HepG2 (cell line): ENCODE results near the gene CAMKK1. TPM values are rescaled to one million over a fixed set of nuclear protein-coding genes. Genes with fewer than 3 reads are reported as not detected.

Experiments used
- BCL3 ChIP-seq: sonication (generic); formaldehyde crosslinking; IDR thresholded peaks from 2 replicates; pipeline ENCODE4 v1.5.1; 2020; ENCODE audit warnings: mild to moderate bottlenecking, missing genetic modification reagents, moderate library complexity
- BRF2 ChIP-seq: sonication (generic); formaldehyde crosslinking; IDR thresholded peaks from 2 replicates; pipeline ENCODE4 v1.8.1; 2022; ENCODE audit warnings: mild to moderate bottlenecking, missing genetic modification reagents
- DDIT3 ChIP-seq: sonication (generic); formaldehyde crosslinking; IDR thresholded peaks from 2 replicates; pipeline ENCODE4 v1.4.0; 2020; ENCODE audit warnings: mild to moderate bottlenecking, missing genetic modification reagents
- GATAD2A ChIP-seq: IDR thresholded peaks from 2 replicates; pipeline ENCODE4 v1.6.1; 2016
- MAX ChIP-seq: IDR thresholded peaks from 2 replicates; pipeline ENCODE4 v1.6.1; 2012; ENCODE audit warnings: inconsistent platforms
- MYC ChIP-seq: sonication (generic); formaldehyde crosslinking; IDR thresholded peaks from 2 replicates; pipeline ENCODE4 v1.9.0; 2021; ENCODE audit warnings: missing genetic modification reagents, borderline replicate concordance
- NKX3-1 ChIP-seq: sonication (generic); formaldehyde crosslinking; IDR thresholded peaks from 2 replicates; pipeline ENCODE4 v1.5.0; 2020; ENCODE audit warnings: missing genetic modification reagents
- RAD21 ChIP-seq: fragments of 450-650 bp; formaldehyde crosslinking; IDR thresholded peaks from 2 replicates; pipeline ENCODE4 v1.5.0; 2020; ENCODE audit warnings: mild to moderate bottlenecking
- ZFP82 ChIP-seq: sonication (generic); formaldehyde crosslinking; IDR thresholded peaks from 2 replicates; pipeline ENCODE4 v1.5.1; 2020; ENCODE audit warnings: mild to moderate bottlenecking, missing genetic modification reagents, borderline replicate concordance
- ZNF281 ChIP-seq: sonication (generic); formaldehyde crosslinking; IDR thresholded peaks from 2 replicates; pipeline ENCODE4 v1.4.0; 2020; ENCODE audit warnings: missing genetic modification reagents, borderline replicate concordance
- ZNF800 ChIP-seq: sonication (generic); formaldehyde crosslinking; IDR thresholded peaks from 2 replicates; pipeline ENCODE4 v1.4.0; 2020; ENCODE audit warnings: missing genetic modification reagents
- ZSCAN25 ChIP-seq: sonication (generic); formaldehyde crosslinking; IDR thresholded peaks from 2 replicates; pipeline ENCODE4 v1.8.0; 2022; ENCODE audit warnings: mild to moderate bottlenecking, missing genetic modification reagents
- polyA plus RNA-seq, 8 experiments: library from polyadenylated mRNA; depleted of rRNA in 3 of 8; stranded (reverse) in 7 of 8; unstranded in 1 of 8; fragments of >200 nt; fragmentation: Illumina TruSeq in 4 of 8; extraction: Trizol in 4 of 8; gene quantifications; 2 replicates each; pipeline versions ENCODE4 v1.2.1 to v1.2.3, GENCODE V29; 2011 to 2016; ENCODE audit warnings: low read depth in 4 of 8, missing spikeins in 1 of 8, mixed read lengths in 1 of 8; ENCODE audit not compliant: insufficient read depth in 1 of 8
- total RNA-seq, 5 experiments: library from RNA; depleted of rRNA; stranded (reverse); fragments of >200 nt; fragmentation: Illumina TruSeq; extraction: Trizol; gene quantifications; 2 replicates each; pipeline ENCODE4 v1.2.3, GENCODE V29; 2016; ENCODE audit warnings: low read depth in 1 of 5

CAMKK1 gene
- total and polyA plus RNA-seq, 2 of the 13 experiments (the other 11 are each of a cell fraction or from before 2014, with no cell fraction given), result 1.5 to 1.6 TPM

- TF ChIP-seq MAX, result peak; percentile 79
- 0 out of 2 replicates have a peak, but pooled peaks have one; percentile 9 for TF ChIP-seq RAD21
- no peak for TF ChIP-seq ZNF281 (CRISPR knock-in tag)
- TF ChIP-seq MYC, result peak; percentile 58
- TF ChIP-seq ZSCAN25 (CRISPR knock-in tag), result peak; percentile 38; the same call in 1 of the 2 replicates
- TF ChIP-seq ZFP82 (CRISPR knock-in tag), result 0 out of 2 replicates have a peak, but pooled peaks have one; percentile 44
- TF ChIP-seq DDIT3, result no peak
- TF ChIP-seq BRF2, result no peak
- TF ChIP-seq BCL3 (CRISPR knock-in tag), result 0 out of 2 replicates have a peak, but pooled peaks have one; percentile 66
- no peak for TF ChIP-seq GATAD2A (CRISPR knock-in tag)
- TF ChIP-seq ZNF800, result peak; percentile 13; the same call in 1 of the 2 replicates
- no peak for TF ChIP-seq NKX3-1
These were observed 506 bp downstream of the CAMKK1 start (continued) for GRCh38 chr17:3892095-3892998.
